Choroid plexus epithelial cell (primary cell): ENCODE measurements around the gene CCDC181.
"Not testable (repeated sequence)": the region's sequence is repeated elsewhere in the genome, so short reads cannot be mapped to it uniquely, and the experiment has no call there.

Experiments
- DNase-seq: peaks from one replicate; pipeline ENCODE4 v3.0.0-alpha.2; 2010; ENCODE audit warnings: low read depth
- H3K4me3 ChIP-seq: 2 replicates; pipeline ENCODE4 v1.5.1; 2011; ENCODE audit warnings: low read depth, mild to moderate bottlenecking, control low read depth, low read length, moderate library complexity
- TF ChIP-seq, protein P1 (sequence below): conservative IDR thresholded peaks from 2 replicates; pipeline ENCODE4 v1.5.1; 2011; ENCODE audit warnings: low read depth, mild to moderate bottlenecking, control low read depth, inconsistent platforms, low read length, moderate library complexity

The CCDC181 gene

DNA sequence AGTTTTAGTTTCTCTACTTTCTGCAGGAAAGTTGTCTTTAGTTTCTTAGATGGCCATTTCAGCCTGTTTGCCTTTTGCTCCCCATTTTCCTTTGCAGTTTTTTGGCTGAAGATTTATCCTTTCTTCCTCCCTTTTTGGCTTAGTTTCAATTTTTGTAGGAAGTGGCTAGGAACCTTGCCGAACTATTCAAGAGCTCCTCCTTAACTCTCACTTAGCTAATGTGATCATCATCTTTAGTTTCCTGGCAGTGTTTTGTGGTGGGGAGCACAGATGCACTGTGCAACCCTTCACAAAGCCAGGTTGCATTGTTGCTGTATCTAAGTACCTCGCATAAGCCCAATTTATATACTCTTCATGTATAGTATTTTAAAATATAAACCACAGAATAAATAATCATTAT, 28.8 kb upstream of the CCDC181 start:
- no peak overlapping the region for H3K4me3 ChIP-seq
- TF ChIP-seq, protein P1, sequence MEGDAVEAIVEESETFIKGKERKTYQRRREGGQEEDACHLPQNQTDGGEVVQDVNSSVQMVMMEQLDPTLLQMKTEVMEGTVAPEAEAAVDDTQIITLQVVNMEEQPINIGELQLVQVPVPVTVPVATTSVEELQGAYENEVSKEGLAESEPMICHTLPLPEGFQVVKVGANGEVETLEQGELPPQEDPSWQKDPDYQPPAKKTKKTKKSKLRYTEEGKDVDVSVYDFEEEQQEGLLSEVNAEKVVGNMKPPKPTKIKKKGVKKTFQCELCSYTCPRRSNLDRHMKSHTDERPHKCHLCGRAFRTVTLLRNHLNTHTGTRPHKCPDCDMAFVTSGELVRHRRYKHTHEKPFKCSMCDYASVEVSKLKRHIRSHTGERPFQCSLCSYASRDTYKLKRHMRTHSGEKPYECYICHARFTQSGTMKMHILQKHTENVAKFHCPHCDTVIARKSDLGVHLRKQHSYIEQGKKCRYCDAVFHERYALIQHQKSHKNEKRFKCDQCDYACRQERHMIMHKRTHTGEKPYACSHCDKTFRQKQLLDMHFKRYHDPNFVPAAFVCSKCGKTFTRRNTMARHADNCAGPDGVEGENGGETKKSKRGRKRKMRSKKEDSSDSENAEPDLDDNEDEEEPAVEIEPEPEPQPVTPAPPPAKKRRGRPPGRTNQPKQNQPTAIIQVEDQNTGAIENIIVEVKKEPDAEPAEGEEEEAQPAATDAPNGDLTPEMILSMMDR, result no peak
- no peak for DNase-seq

DNA sequence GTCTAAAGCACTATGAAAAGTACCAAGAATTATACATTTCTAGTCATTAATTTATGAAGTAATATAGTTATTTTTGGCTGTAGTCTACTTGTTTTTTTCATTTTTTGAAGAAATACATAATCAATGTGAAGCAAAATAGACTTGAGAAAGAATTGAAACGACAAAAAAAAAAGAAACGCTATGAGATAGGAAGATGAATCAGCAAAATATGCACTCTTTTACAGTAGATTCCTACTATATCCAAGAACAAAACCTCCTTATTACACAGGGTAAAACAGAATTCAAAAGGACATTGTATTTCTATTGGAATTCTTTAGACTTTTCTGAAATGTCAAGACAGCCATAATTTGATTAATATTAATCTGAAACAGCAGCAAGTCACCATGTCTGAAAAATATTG, 25.6 kb upstream of the CCDC181 start:
- H3K4me3 ChIP-seq, result no peak overlapping the region
- no peak for DNase-seq
- TF ChIP-seq, protein P1, result no peak

DNA sequence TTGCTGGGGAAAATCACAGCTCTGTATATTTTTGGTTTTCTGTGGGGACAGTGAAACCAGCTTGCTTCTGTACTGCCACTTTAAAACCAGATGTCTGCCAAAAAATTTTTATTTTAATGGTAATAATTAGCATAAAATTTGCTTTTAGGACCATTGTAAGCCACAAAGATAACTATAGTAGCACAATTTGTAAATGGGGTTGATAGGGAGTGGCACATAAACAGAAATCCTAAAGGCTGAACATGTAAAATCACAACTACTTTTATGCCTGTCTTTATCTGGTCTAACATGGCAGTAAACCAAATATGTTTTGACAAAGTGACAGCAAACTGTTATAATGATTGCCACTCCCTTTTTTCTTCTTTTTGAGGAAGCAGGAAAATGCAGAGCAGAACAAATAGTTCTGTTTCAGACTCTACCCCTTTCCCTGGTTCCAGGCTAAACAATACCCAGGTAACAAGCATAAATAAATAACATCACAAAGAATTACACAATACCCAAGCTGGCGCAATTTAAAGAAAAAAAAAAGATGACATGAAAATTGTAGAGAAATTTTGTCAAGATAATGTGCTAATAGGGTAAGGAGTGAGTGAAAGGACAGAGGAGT, 24.0 kb upstream of the CCDC181 start:
- DNase-seq, result no peak
- H3K4me3 ChIP-seq, result no peak overlapping the region
- TF ChIP-seq, protein P1, result no peak

DNA sequence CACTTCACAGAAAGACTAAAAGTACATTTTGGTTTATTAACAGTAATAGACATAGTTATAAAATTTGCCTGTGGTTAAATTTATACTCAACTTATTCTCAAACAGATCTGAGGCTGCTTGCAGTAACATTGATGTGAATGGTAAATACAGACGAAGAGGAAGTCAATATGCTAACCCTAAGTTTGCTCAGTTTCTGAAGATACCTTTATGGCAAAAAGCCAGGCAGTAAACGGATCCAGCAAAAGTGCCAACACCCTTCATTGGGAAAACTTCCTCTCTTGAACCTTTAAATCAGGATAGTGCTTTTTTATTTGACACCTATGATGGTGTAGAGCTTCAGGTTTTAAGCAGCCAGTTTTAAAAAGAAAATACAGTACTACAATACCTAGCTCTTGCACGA, 16.6 kb upstream of the CCDC181 start:
- no peak for DNase-seq
- TF ChIP-seq, protein P1, result no peak
- no peak overlapping the region for H3K4me3 ChIP-seq

DNA sequence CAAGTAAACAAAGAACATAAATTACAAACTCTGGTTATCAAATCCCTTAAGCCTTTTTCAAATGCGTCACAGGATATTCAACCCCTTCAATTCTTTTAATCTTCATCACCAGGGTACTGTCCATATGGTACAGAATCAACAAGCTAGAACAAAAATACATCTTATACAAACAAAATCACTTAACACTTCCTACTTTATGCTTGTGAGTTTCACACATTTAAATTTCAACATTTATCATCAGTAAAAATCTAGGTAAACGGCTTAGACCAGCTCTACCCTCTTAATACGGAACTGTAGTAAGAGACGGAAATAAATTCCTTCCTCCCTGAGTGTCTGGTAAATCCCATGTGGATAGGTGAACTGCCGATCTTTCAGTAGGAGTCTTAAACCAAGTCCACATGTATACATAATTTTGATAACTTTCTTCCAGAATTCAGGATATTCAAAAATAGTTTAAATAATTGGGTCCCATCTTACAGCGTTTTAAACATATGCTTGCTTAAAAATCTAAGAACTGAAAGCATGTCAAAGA, 1.0 kb downstream of the CCDC181 start:
- no peak for DNase-seq
- H3K4me3 ChIP-seq, result no peak overlapping the region
- TF ChIP-seq, protein P1, result no peak

DNA sequence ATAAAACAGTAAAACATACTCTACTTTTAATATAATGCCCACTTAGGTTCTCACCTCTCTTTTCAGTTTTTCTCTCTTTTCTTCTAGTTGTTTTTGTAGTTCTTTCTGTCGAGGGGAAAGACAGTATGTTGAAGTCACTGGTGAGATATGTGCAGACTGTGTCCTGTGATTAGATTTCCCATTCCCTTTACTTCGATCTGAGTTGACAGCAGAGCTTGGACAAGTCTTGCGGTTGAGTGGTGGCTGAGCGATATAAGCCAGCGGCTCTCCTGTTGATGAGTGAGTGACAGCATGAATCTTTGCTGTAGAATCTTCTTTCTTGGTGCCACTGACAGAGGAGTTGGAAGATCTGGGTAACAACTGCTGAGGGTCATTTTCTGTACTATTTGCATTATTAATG, 6.0 kb downstream of the CCDC181 start:
- TF ChIP-seq, protein P1, result no peak
- H3K4me3 ChIP-seq, result no peak overlapping the region
- DNase-seq, result no peak

DNA sequence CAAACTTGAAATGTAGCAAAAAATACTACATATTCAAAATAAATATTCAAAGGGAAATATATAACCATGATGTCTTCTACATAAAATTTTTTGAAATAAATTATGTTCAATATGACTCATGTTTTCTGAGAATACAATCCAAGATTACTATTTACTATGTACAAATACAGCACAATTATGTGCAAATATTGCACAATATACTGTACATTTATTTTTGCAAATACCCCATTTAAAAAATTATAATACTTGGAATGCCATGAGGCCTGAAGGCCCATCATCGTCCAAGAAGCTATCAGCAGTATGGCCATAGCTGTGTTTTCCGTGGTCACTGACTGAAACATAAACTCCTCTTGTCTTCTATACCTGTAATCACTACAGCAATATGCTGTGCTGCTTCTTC, 12.3 kb downstream of the CCDC181 start:
- no peak overlapping the region for H3K4me3 ChIP-seq
- no peak for DNase-seq
- TF ChIP-seq, protein P1, result no peak

DNA sequence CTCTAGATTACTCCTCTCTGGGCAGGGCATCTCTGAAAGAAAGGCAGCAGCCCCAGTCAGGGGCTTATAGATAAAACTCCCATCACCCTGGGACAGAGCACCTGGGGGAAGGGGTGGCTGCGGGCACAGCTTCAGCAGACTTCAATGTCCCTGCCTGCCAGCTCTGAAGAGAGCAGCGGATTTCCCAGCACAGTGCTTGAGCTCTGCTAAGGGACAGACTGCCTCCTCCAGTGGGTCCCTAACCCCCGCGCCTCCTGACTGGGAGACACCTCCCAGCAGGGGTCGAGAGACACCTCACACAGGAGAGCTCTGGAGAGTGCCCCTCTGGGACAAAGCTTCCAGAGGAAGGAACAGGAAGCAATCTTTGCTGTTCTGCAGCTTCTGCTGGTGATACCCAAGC, 18.9 kb downstream of the CCDC181 start:
- H3K4me3 ChIP-seq, DNase-seq: not testable (repeated sequence)

DNA sequence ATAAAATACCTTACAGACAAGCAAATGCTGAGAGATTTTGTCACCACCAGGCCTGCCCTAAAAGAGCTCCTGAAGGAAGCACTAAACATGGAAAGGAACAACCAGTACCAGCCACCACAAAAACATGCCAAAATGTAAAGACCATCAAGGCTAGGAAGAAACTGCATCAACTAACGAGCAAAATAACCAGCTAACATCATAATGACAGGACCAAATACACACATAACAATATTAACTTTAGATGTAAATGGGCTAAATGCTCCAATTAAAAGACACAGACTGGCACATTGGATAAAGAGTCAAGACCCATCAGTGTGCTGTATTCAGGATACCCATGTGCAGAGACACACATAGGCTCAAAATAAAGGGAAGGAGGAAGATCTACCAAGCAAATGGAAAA, 24.7 kb downstream of the CCDC181 start:
- H3K4me3 ChIP-seq, DNase-seq: not testable (repeated sequence)
